ENCODE data around the gene PHLDA2.

The PHLDA2 gene

DNA sequence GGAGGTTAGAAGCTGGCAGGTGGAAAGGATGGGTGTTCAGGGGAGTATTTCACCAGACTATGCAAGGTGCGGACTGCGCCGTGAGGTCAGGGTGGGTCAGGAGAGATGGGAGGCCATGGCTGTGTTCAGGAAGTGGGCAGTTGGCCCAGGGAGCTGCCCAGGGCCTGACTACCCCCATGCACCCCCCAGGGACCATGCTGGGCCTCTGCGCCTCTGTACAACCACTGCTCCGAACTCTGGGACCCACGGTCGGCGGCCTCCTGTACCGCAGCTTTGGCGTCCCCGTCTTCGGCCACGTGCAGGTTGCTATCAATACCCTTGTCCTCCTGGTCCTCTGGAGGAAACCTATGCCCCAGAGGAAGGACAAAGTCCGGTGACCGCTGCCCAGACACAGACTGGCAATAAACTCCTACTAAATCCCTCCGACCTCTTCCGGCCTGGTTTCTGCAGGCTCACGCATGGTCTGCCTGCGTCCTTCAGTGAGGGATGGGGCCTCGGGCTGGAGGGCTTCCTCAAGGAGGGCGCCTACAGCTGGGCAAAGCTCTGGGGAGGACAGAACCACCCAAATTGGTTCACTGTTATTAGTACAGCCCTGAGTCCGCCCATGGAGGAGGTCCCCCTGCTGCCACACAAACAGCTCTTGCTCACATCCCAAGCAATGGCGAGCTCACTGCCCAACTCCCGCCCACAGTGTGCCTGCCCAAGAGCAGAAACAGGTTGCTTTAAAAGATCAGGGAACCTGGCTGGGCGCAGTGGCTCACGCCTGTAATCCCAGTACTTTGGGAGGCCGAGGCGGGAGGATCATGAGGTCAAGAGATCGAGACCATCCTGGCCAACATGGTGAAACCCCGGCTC, 4.2 kb downstream of the PHLDA2 start:
- Histone ChIP-seq H3K9ac (ENCODE audit: low read depth, low read length) (no peak overlapping the region), H3K27me3 (ENCODE audit: control insufficient read depth, insufficient read depth, low read length) (no peaks in the 10 kb centered on the region), H3K9me3 (replicated peaks; ENCODE audit: low read length) (no peaks in the 10 kb centered on the region), H3K36me3 (ENCODE audit: insufficient read depth, low read length) (no peaks in the 10 kb centered on the region), H3K4me1 (ENCODE audit: control insufficient read depth, insufficient read depth, low read length) (peaks cover 19% of the 10 kb centered on the region), H3K4me2 (ENCODE audit: low read length) (no peak overlapping the region), H3K4me3 (ENCODE audit: low read length) (no peak overlapping the region)

DNA sequence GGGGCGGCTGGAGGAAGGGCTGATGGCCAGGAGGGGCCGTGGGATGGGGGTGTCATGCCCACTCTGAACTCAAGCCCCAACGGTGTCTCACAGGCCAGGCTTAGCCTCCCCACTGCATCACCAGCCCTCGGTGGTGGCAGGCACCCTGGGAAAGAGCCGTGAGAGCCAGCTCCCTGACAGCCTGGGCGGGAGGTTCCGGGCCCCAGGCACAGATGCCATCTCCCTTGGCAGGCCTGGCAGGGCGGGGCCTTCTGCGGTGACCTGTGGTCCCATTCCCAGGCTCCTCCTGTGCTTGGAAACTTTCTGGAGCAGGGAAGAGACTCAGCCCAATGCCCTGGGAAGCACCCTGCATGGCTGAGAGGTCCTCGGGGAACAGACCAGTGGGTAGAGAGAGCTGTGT, 4.8 kb downstream of the PHLDA2 start:
- no peak overlapping the region for H3K4me3 ChIP-seq (ENCODE audit: low read length)

DNA sequence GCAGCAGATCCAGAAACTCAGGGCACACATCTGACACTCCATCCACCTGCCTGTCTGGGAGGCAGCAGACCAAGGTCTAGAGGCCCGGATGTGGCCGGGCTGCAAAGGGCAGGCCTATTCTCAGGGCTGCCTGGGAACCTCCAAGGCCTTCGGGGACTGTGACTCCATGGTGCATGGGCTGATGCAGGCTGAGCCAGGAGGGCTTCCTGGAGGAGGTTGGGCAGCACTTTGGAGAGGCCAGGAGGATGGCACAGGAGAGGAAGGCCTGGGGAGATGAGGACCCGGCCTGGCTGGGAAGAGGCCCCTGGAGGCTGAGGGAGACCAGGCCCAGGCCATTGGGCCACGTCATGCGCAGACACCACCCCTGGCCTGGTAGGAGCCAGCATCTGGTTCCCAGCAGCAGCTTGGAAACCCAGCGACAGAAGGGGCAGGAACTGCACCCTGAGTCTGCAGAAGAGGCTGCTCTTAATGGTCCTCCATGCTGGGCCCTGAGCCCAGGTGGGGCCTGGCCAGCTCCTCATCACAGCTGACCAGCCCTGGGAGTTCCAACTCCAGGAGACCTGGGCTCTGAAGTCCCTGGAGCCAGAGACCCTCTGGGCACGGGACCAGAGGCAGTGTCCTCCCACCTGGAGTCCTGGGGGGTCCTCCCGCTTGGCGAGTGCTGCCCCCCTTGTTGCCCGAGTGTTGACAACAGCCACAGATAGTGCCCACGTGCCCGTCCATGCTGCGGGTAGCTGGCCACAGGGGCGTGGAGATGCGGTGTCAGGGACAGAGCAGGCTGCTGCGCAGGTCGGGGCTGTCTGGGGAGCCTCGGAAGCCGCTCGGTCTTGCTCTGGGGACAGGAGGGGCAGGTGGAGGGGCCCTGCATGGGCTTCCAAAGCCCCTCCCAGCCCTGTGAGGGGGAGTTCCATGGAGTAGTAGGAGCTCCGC, 5.5 kb downstream of the PHLDA2 start:
- Histone ChIP-seq H3K4me2 (ENCODE audit: low read length) (no peak overlapping the region), H3K9ac (ENCODE audit: low read depth, low read length) (no peak overlapping the region), H3K9me3 (replicated peaks; ENCODE audit: low read length) (no peaks in the 10 kb centered on the region), H3K36me3 (ENCODE audit: insufficient read depth, low read length) (no peaks in the 10 kb centered on the region), H3K4me1 (ENCODE audit: control insufficient read depth, insufficient read depth, low read length) (peaks cover 14% of the 10 kb centered on the region), H3K27me3 (ENCODE audit: control insufficient read depth, insufficient read depth, low read length) (no peaks in the 10 kb centered on the region), H3K4me3 (ENCODE audit: low read length) (no peak overlapping the region)

More for the DNA sequence above, 4.8 kb downstream of the PHLDA2 start:
- no peaks in the 10 kb centered on the region for H3K27me3 ChIP-seq (ENCODE audit: control insufficient read depth, insufficient read depth, low read length)
- no peaks in the 10 kb centered on the region for H3K36me3 ChIP-seq (ENCODE audit: insufficient read depth, low read length)
- no peak overlapping the region for H3K9ac ChIP-seq (ENCODE audit: low read depth, low read length)
- no peak overlapping the region for H3K4me2 ChIP-seq (ENCODE audit: low read length)
- no peaks in the 10 kb centered on the region for H3K9me3 ChIP-seq (replicated peaks; ENCODE audit: low read length)
- H3K4me1 ChIP-seq (ENCODE audit: control insufficient read depth, insufficient read depth, low read length) = peaks cover 14% of the 10 kb centered on the region

GRCh38 chr11:2922655-2923054, 6.6 kb downstream of the PHLDA2 start:
- no peak overlapping the region for H3K4me2 ChIP-seq (ENCODE audit: low read length)
- no peaks in the 10 kb centered on the region for H3K27me3 ChIP-seq (ENCODE audit: control insufficient read depth, insufficient read depth, low read length)
- H3K9ac ChIP-seq (ENCODE audit: low read depth, low read length) = no peak overlapping the region

DNA sequence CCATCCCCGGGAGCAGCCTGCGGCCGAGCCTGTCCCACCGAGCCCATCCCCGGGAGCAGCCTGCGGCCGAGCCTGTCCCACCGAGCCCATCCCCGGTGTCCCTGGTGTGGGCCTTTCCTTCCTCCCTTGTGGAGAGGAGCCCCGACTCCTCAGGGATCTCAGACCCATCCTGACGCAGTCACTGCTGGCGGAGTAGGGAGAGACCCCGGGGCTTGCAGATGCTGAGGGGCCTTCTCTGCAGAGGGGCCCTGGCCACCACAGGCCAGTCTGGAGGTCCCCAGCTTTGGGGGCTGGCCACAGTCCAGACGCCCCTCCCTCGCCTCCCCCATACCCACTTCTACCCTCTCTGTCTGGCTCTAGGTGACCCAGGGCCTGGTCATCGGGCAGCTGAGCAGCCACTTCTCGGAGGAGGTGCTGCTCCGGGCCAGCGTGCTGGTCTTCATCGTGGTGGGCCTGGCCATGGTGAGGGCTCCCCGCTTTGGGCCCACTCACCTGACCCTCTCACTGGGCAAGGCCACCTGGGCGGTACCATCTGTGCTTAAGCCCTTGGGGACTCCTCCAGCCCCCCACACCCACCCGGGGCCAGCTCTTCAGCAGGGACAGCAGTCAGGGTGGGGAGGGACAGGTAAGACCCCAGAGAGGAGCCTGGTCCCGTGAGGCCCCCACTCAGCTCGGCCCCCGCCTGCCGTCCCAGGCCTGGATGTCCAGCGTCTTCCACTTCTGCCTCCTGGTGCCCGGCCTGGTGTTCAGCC, 7.3 kb downstream of the PHLDA2 start:
- H3K36me3 ChIP-seq (ENCODE audit: insufficient read depth, low read length) = no peaks in the 10 kb centered on the region
- H3K4me2 ChIP-seq (ENCODE audit: low read length) = no peak overlapping the region
- H3K27me3 ChIP-seq (ENCODE audit: control insufficient read depth, insufficient read depth, low read length) = no peaks in the 10 kb centered on the region
- H3K4me3 ChIP-seq (ENCODE audit: low read length) = no peak overlapping the region
- H3K9ac ChIP-seq (ENCODE audit: low read depth, low read length) = no peak overlapping the region
- H3K4me1 ChIP-seq (ENCODE audit: control insufficient read depth, insufficient read depth, low read length) = peaks cover under 1% of the 10 kb centered on the region
- H3K9me3 ChIP-seq (replicated peaks; ENCODE audit: low read length) = no peaks in the 10 kb centered on the region

More at GRCh38 chr11:2922655-2923054, 6.6 kb downstream of the PHLDA2 start:
- no peaks in the 10 kb centered on the region for H3K36me3 ChIP-seq (ENCODE audit: insufficient read depth, low read length)
- no peaks in the 10 kb centered on the region for H3K9me3 ChIP-seq (replicated peaks; ENCODE audit: low read length)
- H3K4me1 ChIP-seq (ENCODE audit: control insufficient read depth, insufficient read depth, low read length) = peaks cover 8% of the 10 kb centered on the region
- no peak overlapping the region for H3K4me3 ChIP-seq (ENCODE audit: low read length)

- Histone ChIP-seq H3K9ac (ENCODE audit: low read depth, low read length) (no peak overlapping the region), H3K4me2 (ENCODE audit: low read length) (no peak overlapping the region), H3K9me3 (replicated peaks; ENCODE audit: low read length) (no peaks in the 10 kb centered on the region), H3K27me3 (ENCODE audit: control insufficient read depth, insufficient read depth, low read length) (no peaks in the 10 kb centered on the region), H3K4me3 (ENCODE audit: low read length) (no peak overlapping the region), H3K4me1 (ENCODE audit: control insufficient read depth, insufficient read depth, low read length) (no peaks in the 10 kb centered on the region), H3K36me3 (ENCODE audit: insufficient read depth, low read length) (no peaks in the 10 kb centered on the region)
These were observed 8.0 kb downstream of the PHLDA2 start for GRCh38 chr11:2921261-2921660.

DNA sequence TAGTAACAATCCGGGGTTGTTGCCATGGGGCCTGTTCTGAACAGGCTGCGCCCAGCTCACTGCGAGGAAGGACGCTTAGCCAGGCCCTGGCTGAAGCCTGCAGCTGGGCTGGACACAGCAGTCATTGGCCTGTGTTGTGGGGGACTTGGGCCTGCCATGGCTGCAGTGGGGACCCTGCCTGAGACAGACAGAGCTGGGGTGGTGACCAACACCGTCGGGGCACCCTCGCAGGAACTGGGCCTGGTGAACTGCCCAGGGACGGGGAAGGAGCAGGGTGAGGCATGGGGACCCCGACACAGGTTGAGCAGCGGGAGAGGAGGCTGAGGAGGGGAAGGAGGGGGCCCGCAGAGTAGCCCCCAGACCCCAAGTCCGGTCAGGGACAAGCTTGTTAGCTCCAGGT, 8.9 kb downstream of the PHLDA2 start:
- Histone ChIP-seq H3K27me3 (ENCODE audit: control insufficient read depth, insufficient read depth, low read length) (no peaks in the 10 kb centered on the region), H3K4me2 (ENCODE audit: low read length) (no peak overlapping the region), H3K4me3 (ENCODE audit: low read length) (no peak overlapping the region), H3K4me1 (ENCODE audit: control insufficient read depth, insufficient read depth, low read length) (no peaks in the 10 kb centered on the region), H3K36me3 (ENCODE audit: insufficient read depth, low read length) (no peaks in the 10 kb centered on the region), H3K9me3 (replicated peaks; ENCODE audit: low read length) (no peaks in the 10 kb centered on the region), H3K9ac (ENCODE audit: low read depth, low read length) (no peak overlapping the region)

DNA sequence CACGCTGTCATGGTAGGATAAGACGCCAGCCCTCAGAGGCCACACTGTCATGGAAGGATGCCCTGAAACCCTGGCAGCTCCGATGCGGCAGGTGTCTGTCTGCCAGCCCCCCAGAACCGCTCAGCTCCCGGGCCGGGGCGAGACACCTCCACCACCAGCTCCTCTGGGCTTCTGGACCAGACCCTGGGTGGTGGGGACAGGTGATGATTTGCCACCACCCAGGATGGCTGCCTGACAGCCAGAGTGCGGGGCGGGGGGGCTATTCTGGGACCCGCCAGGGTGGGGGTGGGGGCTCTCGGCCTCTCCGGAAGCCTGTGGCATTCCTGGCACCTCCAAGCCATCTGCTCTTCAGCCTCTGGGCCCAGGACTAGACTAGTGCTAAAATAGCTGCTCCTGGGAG, 9.4 kb downstream of the PHLDA2 start:
- Histone ChIP-seq H3K36me3 (ENCODE audit: insufficient read depth, low read length) (no peaks in the 10 kb centered on the region), H3K4me1 (ENCODE audit: control insufficient read depth, insufficient read depth, low read length) (no peaks in the 10 kb centered on the region), H3K4me2 (ENCODE audit: low read length) (no peak overlapping the region), H3K9me3 (replicated peaks; ENCODE audit: low read length) (no peaks in the 10 kb centered on the region), H3K27me3 (ENCODE audit: control insufficient read depth, insufficient read depth, low read length) (no peaks in the 10 kb centered on the region), H3K4me3 (ENCODE audit: low read length) (no peak overlapping the region), H3K9ac (ENCODE audit: low read depth, low read length) (no peak overlapping the region)

GRCh38 chr11:2919188-2919587, 10.0 kb downstream of the PHLDA2 start:
- no peak overlapping the region for H3K9ac ChIP-seq (ENCODE audit: low read depth, low read length)
- H3K36me3 ChIP-seq (ENCODE audit: insufficient read depth, low read length) = no peaks in the 10 kb centered on the region
- H3K4me3 ChIP-seq (ENCODE audit: low read length) = no peak overlapping the region
- no peaks in the 10 kb centered on the region for H3K9me3 ChIP-seq (replicated peaks; ENCODE audit: low read length)
- H3K27me3 ChIP-seq (ENCODE audit: control insufficient read depth, insufficient read depth, low read length) = no peaks in the 10 kb centered on the region
- H3K4me1 ChIP-seq (ENCODE audit: control insufficient read depth, insufficient read depth, low read length) = no peaks in the 10 kb centered on the region
- H3K4me2 ChIP-seq (ENCODE audit: low read length) = no peak overlapping the region

- H3K4me1 ChIP-seq (ENCODE audit: control insufficient read depth, insufficient read depth, low read length) = peaks cover 9% of the 10 kb centered on the region
- H3K27me3 ChIP-seq (ENCODE audit: control insufficient read depth, insufficient read depth, low read length) = no peaks in the 10 kb centered on the region
- H3K4me3 ChIP-seq (ENCODE audit: low read length) = no peak overlapping the region
- no peaks in the 10 kb centered on the region for H3K9me3 ChIP-seq (replicated peaks; ENCODE audit: low read length)
- H3K4me2 ChIP-seq (ENCODE audit: low read length) = no peak overlapping the region
- H3K36me3 ChIP-seq (ENCODE audit: insufficient read depth, low read length) = no peaks in the 10 kb centered on the region
- no peak overlapping the region for H3K9ac ChIP-seq (ENCODE audit: low read depth, low read length)
These were observed 11.3 kb downstream of the PHLDA2 start for GRCh38 chr11:2917842-2918490.
